A673 (cell line): ENCODE measurements around the gene METTL16. TPM values are rescaled to one million over a fixed set of nuclear protein-coding genes. Genes with fewer than 3 reads are reported as not detected.

Source experiments
- BruUV-seq: library from RNA; stranded (reverse); fragments of 400-500 nt; replicated peaks from 2 replicates; lab custom pipeline; 2021; lab: Mats Ljungman, UMichigan
- CTCF ChIA-PET: fragments of 300-600 bp; sonication (Branson Sonifier 250); formaldehyde crosslinking; loops from one replicate; lab custom pipeline; 2022; ENCODE audit warnings: antibody characterized with exemption; lab: Charles Lee
- POLR2A ChIA-PET: fragments of 300-600 bp; sonication (Branson Sonifier 250); formaldehyde crosslinking; loops from one replicate; lab custom pipeline; 2022; ENCODE audit warnings: antibody characterized with exemption; ENCODE audit not compliant: low non-redundant PET; lab: Charles Lee
- DNase-seq: peaks from one replicate; pipeline ENCODE4 v3.0.0-alpha.2; 2015; ENCODE audit warnings: low spot score
- H3K27ac ChIP-seq: fragments of 200-600 bp; sonication (generic); 2 replicates; pipeline ENCODE4 v1.5.1; 2016; ENCODE audit warnings: mixed run types, low read depth, mild to moderate bottlenecking, mixed read lengths, antibody characterized with exemption, low read length; ENCODE audit not compliant: poor library complexity, severe bottlenecking
- H3K27me3 ChIP-seq: fragments of 200-600 bp; sonication (generic); replicated peaks from 2 replicates; pipeline ENCODE4 v1.6.1; 2017; ENCODE audit warnings: mixed run types, low read depth, mild to moderate bottlenecking, mixed read lengths, antibody characterized with exemption, low read length; ENCODE audit not compliant: insufficient read depth, poor library complexity
- H3K36me3 ChIP-seq: fragments of 200-600 bp; sonication (generic); 2 replicates; pipeline ENCODE4 v1.6.1; 2016; ENCODE audit warnings: mixed run types, mild to moderate bottlenecking, mixed read lengths, antibody characterized with exemption, low read length; ENCODE audit not compliant: insufficient read depth, poor library complexity, severe bottlenecking
- H3K4me1 ChIP-seq: fragments of 200-600 bp; sonication (generic); 2 replicates; pipeline ENCODE4 v1.6.1; 2017; ENCODE audit warnings: mixed run types, mild to moderate bottlenecking, mixed read lengths, antibody characterized with exemption, low read length; ENCODE audit not compliant: insufficient read depth, poor library complexity, severe bottlenecking
- H3K4me3 ChIP-seq: fragments of 200-600 bp; sonication (generic); 2 replicates; pipeline ENCODE4 v1.5.1; 2016; ENCODE audit warnings: low read depth, mixed run types, mild to moderate bottlenecking, mixed read lengths, low read length; ENCODE audit not compliant: poor library complexity, severe bottlenecking
- H3K9me3 ChIP-seq: fragments of 200-600 bp; sonication (generic); 2 replicates; pipeline ENCODE4 v1.6.1; 2016; ENCODE audit warnings: mixed run types, low read depth, mild to moderate bottlenecking, mixed read lengths, antibody characterized with exemption, low read length; ENCODE audit not compliant: poor library complexity, severe bottlenecking
- CTCF ChIP-seq: fragments of 300-800, 200-600 bp; sonication (generic); conservative IDR thresholded peaks from 2 replicates; pipeline ENCODE4 v1.5.1; 2017; ENCODE audit warnings: low read depth, mild to moderate bottlenecking, antibody characterized with exemption, low read length, moderate library complexity, mixed read lengths
- EZH2 ChIP-seq: fragments of 200-600 bp; sonication (generic); IDR thresholded peaks from 2 replicates; pipeline ENCODE4 v1.6.1; 2017; ENCODE audit warnings: borderline replicate concordance, low read depth, mild to moderate bottlenecking, mixed read lengths, antibody characterized with exemption, low read length; ENCODE audit not compliant: poor library complexity, severe bottlenecking
- intact Hi-C: fragments of 100-400 bp; cut with micrococcal nuclease; formaldehyde crosslinking; loops from one replicate; pipeline ENCODE4 v1.10.0; 2022; ENCODE audit not compliant: unreplicated experiment
- total RNA-seq: library from RNA; stranded (reverse); gene quantifications from 2 replicates; pipeline ENCODE4 v1.2.3, GENCODE V29; 2021

METTL16 gene
- total RNA-seq, 1 experiment from 2014 or later = 50.8 TPM

DNA sequence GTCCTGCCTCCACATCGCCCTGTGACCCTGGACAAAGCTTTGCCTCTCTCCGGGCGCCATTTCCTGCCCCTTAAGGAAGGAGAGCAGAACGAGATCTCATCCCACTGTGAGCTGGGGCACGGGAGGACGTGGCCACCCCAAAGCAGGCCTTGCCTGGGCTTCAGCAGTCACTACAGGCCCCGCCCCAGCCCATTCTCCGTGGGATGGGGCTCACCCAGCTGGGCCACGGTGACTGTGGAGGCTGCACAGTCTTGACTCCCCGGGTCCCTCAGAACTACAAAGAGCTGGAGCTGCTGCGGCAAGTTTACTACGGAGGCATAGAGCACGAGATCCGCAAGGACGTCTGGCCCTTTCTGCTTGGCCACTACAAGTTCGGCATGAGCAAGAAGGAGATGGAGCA lies 139.0 kb downstream of the METTL16 start:
- no peaks in the 10 kb centered on the region for H3K9me3 ChIP-seq
- no TSS peak for BruUV-seq
- no peak for DNase-seq
- no peaks in the 10 kb centered on the region for H3K27me3 ChIP-seq
- ChIA-PET CTCF (no interaction called here), POLR2A (no interaction called here)
- TF ChIP-seq EZH2 = no peak
- TF ChIP-seq CTCF = no peak
- intact Hi-C loops = no loop called here
- peaks cover 29% of the 10 kb centered on the region for H3K36me3 ChIP-seq
- peaks cover 5% of the 10 kb centered on the region for H3K4me1 ChIP-seq
- H3K4me3 ChIP-seq = no peak overlapping the region
- no peak overlapping the region for H3K27ac ChIP-seq

DNA sequence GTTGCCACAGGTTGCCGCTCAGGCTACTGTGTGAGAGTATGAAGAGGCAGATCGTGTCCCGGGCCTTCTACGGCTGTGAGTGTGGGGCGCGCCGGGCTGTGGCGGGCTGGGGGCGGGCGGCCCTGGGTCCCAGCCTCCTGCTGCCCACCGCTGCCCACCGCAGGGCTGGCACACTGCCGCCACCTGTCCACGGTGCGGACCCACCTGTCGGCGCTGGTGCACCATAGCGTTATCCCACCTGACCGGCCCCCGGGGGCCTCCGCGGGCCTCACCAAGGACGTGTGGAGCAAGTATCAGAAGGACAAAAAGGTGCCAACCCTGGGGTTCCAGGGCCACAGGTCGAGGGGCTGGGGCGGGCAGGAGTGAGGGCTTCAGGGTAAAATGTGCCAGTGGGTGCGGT lies 139.5 kb downstream of the METTL16 start:
- H3K4me3 ChIP-seq = no peak overlapping the region
- no peak for DNase-seq
- TF ChIP-seq CTCF (no peak), EZH2 (no peak)
- peaks cover 29% of the 10 kb centered on the region for H3K36me3 ChIP-seq
- no peak overlapping the region for H3K27ac ChIP-seq
- H3K4me1 ChIP-seq = peaks cover 5% of the 10 kb centered on the region
- POLR2A ChIA-PET = no interaction called here
- H3K27me3 ChIP-seq = no peaks in the 10 kb centered on the region
- no peaks in the 10 kb centered on the region for H3K9me3 ChIP-seq
- CTCF ChIA-PET = no interaction called here
- BruUV-seq = no TSS peak
- intact Hi-C loops = no loop called here

- Histone ChIP-seq H3K27me3 (no peaks in the 10 kb centered on the region), H3K4me3 (no peak overlapping the region), H3K4me1 (peaks cover 5% of the 10 kb centered on the region), H3K36me3 (peaks cover 23% of the 10 kb centered on the region), H3K9me3 (no peaks in the 10 kb centered on the region), H3K27ac (no peak overlapping the region)
- no peak for DNase-seq
- no peak for TF ChIP-seq CTCF
- no peak for TF ChIP-seq EZH2
- intact Hi-C loops = no loop called here
- CTCF ChIA-PET = no interaction called here
- BruUV-seq = no TSS peak
- POLR2A ChIA-PET = no interaction called here
Measured at GRCh38 chr17:2371183-2372130, 140.2 kb downstream of the METTL16 start.
